NCI-H2029 (cell line): Measurements from ENCODE around the gene KNOP1.

Experiments used
- DNase-seq: peaks from one replicate; lab custom pipeline; 2025; lab: John Stamatoyannopoulos, UW

Gene KNOP1

GRCh38 chr16:19717741-19718623 is at the start of gene KNOP1, which contains the start of gene IQCK:
KNOP1 (minus strand) TSS chr16:19718227; CDS start chr16:19715035, 3,192 bp downstream.
IQCK (plus strand) TSS chr16:19718271; CDS start chr16:19718307, 36 bp downstream.
- peak; percentile 88 for DNase-seq

GRCh38 chr16:19767497-19767896 is 49.5 kb upstream of the KNOP1 start:
- DNase-seq = no peak

- DNase-seq = no peak
Observed at GRCh38 chr16:19766988-19767387, 49.0 kb upstream of the KNOP1 start.

- DNase-seq = no peak
Observed at GRCh38 chr16:19766554-19766884, 48.5 kb upstream of the KNOP1 start.

- DNase-seq = no peak
Observed at GRCh38 chr16:19765860-19766553, 48.0 kb upstream of the KNOP1 start.

GRCh38 chr16:19760356-19761060 is 42.5 kb upstream of the KNOP1 start:
- DNase-seq = no peak

GRCh38 chr16:19757762-19758595 is 40.0 kb upstream of the KNOP1 start:
- no peak for DNase-seq

- DNase-seq = no peak
Observed at GRCh38 chr16:19757026-19757425, 39.0 kb upstream of the KNOP1 start.

- DNase-seq = no peak
Observed at GRCh38 chr16:19755268-19755667, 37.2 kb upstream of the KNOP1 start.

- DNase-seq = no peak
Observed at GRCh38 chr16:19754644-19755036, 36.6 kb upstream of the KNOP1 start.

- no peak for DNase-seq
Observed at GRCh38 chr16:19753815-19754643, 36.0 kb upstream of the KNOP1 start.

GRCh38 chr16:19751478-19752385 is 33.7 kb upstream of the KNOP1 start:
- no peak for DNase-seq

GRCh38 chr16:19749571-19750080 is 31.6 kb upstream of the KNOP1 start:
- DNase-seq = no peak

GRCh38 chr16:19748389-19749168 is 30.6 kb upstream of the KNOP1 start:
- DNase-seq = no peak

- DNase-seq = no peak
Observed at GRCh38 chr16:19746561-19746960, 28.5 kb upstream of the KNOP1 start.

GRCh38 chr16:19745286-19746010 is 27.4 kb upstream of the KNOP1 start:
- DNase-seq = no peak

- DNase-seq = peak; percentile 12
Observed at GRCh38 chr16:19744670-19745069, 26.6 kb upstream of the KNOP1 start.

GRCh38 chr16:19743816-19744159 is 25.8 kb upstream of the KNOP1 start:
- no peak for DNase-seq
